Measurements from ENCODE around the gene FEM1B.

- TF ChIP-seq, protein P1, sequence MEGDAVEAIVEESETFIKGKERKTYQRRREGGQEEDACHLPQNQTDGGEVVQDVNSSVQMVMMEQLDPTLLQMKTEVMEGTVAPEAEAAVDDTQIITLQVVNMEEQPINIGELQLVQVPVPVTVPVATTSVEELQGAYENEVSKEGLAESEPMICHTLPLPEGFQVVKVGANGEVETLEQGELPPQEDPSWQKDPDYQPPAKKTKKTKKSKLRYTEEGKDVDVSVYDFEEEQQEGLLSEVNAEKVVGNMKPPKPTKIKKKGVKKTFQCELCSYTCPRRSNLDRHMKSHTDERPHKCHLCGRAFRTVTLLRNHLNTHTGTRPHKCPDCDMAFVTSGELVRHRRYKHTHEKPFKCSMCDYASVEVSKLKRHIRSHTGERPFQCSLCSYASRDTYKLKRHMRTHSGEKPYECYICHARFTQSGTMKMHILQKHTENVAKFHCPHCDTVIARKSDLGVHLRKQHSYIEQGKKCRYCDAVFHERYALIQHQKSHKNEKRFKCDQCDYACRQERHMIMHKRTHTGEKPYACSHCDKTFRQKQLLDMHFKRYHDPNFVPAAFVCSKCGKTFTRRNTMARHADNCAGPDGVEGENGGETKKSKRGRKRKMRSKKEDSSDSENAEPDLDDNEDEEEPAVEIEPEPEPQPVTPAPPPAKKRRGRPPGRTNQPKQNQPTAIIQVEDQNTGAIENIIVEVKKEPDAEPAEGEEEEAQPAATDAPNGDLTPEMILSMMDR (IDR thresholded peaks at IDR 0.05; ENCODE audit: low read length), result no peak
- no peak for TF ChIP-seq EZH2 (IDR thresholded peaks at IDR 0.05; ENCODE audit: borderline replicate concordance, low read length)
Measured at GRCh38 chr15:68298882-68299381, 21.4 kb downstream of the FEM1B start.

Measured in OCI-LY1 (cell line).